Chondrocyte (in vitro differentiated cells): ENCODE measurements around the gene LDAH. TPM values are rescaled to one million over a fixed set of nuclear protein-coding genes. Genes with fewer than 3 reads are reported as not detected.

Experiments
- DNase-seq: peaks from one replicate; pipeline ENCODE4 v3.0.0; 2021; ENCODE audit warnings: mixed read lengths, low spot score
- H3K27ac Mint-ChIP-seq: one replicate; pipeline ENCODE4 v1.8.0; 2021; ENCODE audit warnings: mild to moderate bottlenecking, moderate library complexity, mixed read lengths; ENCODE audit not compliant: unreplicated experiment
- H3K27me3 Mint-ChIP-seq: 2 replicates; pipeline ENCODE4 v1.8.0; 2021; ENCODE audit warnings: low read depth, mixed read lengths
- H3K36me3 Mint-ChIP-seq: 2 replicates; pipeline ENCODE4 v1.8.0; 2021; ENCODE audit warnings: low read depth, mixed read lengths
- H3K4me1 Mint-ChIP-seq: 2 replicates; pipeline ENCODE4 v1.8.0; 2021; ENCODE audit warnings: low read depth, mild to moderate bottlenecking, mixed read lengths
- H3K4me3 Mint-ChIP-seq: one replicate; pipeline ENCODE4 v1.8.0; 2021; ENCODE audit warnings: mild to moderate bottlenecking, moderate library complexity, mixed read lengths; ENCODE audit not compliant: unreplicated experiment
- H3K9me3 Mint-ChIP-seq: 2 replicates; pipeline ENCODE4 v1.8.0; 2021; ENCODE audit warnings: low read depth, mixed read lengths
- CTCF ChIP-seq: fragments of 200-600 bp; sonication (generic); IDR thresholded peaks from 2 replicates; pipeline ENCODE4 v1.5.0; 2021; ENCODE audit warnings: antibody characterized with exemption, mild to moderate bottlenecking, moderate library complexity
- total RNA-seq: library from RNA; stranded (reverse); gene quantifications from 3 replicates; pipeline ENCODE4 v1.2.1, GENCODE V29; 2021

The LDAH gene
- total RNA-seq, 1 donor from 2014 or later, result 18.1 TPM

GRCh38 chr2:20680744-20681375 is 142.0 kb downstream of the LDAH start:
- no peak for DNase-seq
- H3K27ac Mint-ChIP-seq, result no peak overlapping the region
- no peaks in the 10 kb centered on the region for H3K9me3 Mint-ChIP-seq
- H3K4me3 Mint-ChIP-seq, result no peak overlapping the region
- H3K4me1 Mint-ChIP-seq, result peaks cover 15% of the 10 kb centered on the region
- H3K36me3 Mint-ChIP-seq, result peaks cover 16% of the 10 kb centered on the region
- TF ChIP-seq CTCF, result no peak
- H3K27me3 Mint-ChIP-seq, result no peaks in the 10 kb centered on the region

GRCh38 chr2:20678780-20679179 is 144.1 kb downstream of the LDAH start:
- Mint-ChIP-seq H3K27me3 (no peaks in the 10 kb centered on the region), H3K36me3 (peaks cover 7% of the 10 kb centered on the region), H3K4me3 (no peak overlapping the region), H3K4me1 (peaks cover 35% of the 10 kb centered on the region), H3K9me3 (no peaks in the 10 kb centered on the region), H3K27ac (no peak overlapping the region)
- DNase-seq, result no peak
- no peak for TF ChIP-seq CTCF

GRCh38 chr2:20678086-20678395 is 144.9 kb downstream of the LDAH start:
- H3K27ac Mint-ChIP-seq, result no peak overlapping the region
- no peak overlapping the region for H3K4me3 Mint-ChIP-seq
- no peak for TF ChIP-seq CTCF
- H3K9me3 Mint-ChIP-seq, result no peaks in the 10 kb centered on the region
- no peak for DNase-seq
- H3K27me3 Mint-ChIP-seq, result no peaks in the 10 kb centered on the region
- H3K4me1 Mint-ChIP-seq, result peaks cover 42% of the 10 kb centered on the region
- peaks cover 6% of the 10 kb centered on the region for H3K36me3 Mint-ChIP-seq

GRCh38 chr2:20677301-20678085 is 145.4 kb downstream of the LDAH start:
- peaks cover 6% of the 10 kb centered on the region for H3K36me3 Mint-ChIP-seq
- H3K4me3 Mint-ChIP-seq, result no peak overlapping the region
- no peaks in the 10 kb centered on the region for H3K27me3 Mint-ChIP-seq
- no peak overlapping the region for H3K27ac Mint-ChIP-seq
- TF ChIP-seq CTCF, result no peak
- H3K4me1 Mint-ChIP-seq, result peaks cover 47% of the 10 kb centered on the region
- no peaks in the 10 kb centered on the region for H3K9me3 Mint-ChIP-seq
- no peak for DNase-seq

- Mint-ChIP-seq H3K4me1 (peaks cover 43% of the 10 kb centered on the region), H3K36me3 (peaks cover 4% of the 10 kb centered on the region), H3K27ac (no peak overlapping the region), H3K9me3 (no peaks in the 10 kb centered on the region), H3K27me3 (peaks cover 2% of the 10 kb centered on the region), H3K4me3 (no peak overlapping the region)
- DNase-seq, result no peak
- peak; percentile 15 for TF ChIP-seq CTCF
Observed at GRCh38 chr2:20676353-20677215, 146.3 kb downstream of the LDAH start.
